Measurements from ENCODE around the gene RAD54L.

- TF ChIP-seq EZH2phosphoT487 (IDR thresholded peaks at IDR 0.05; ENCODE audit: insufficient read depth, low read depth) (no peak), EZH2 (IDR thresholded peaks at IDR 0.05; ENCODE audit: insufficient read depth, poor library complexity, severe bottlenecking) (no peak)
Measured at GRCh38 chr1:46303038-46303871, 55.7 kb downstream of the RAD54L start, which contains the start of the genes LRRC41 and UQCRH.

Measured in GM23248 (cell line).